Parathyroid adenoma (tissue), 2 donors: Measurements from ENCODE around the gene GIMD1.

Source experiments
- H2AFZ ChIP-seq: fragments of 300-600 bp; sonication (generic); one replicate; pipeline ENCODE4 v1.7.0; 2017; ENCODE audit warnings: antibody characterized with exemption, mild to moderate bottlenecking
- H3K27ac ChIP-seq: fragments of 300-600 bp; sonication (generic); one replicate; pipeline ENCODE4 v1.7.0; 2017
- H3K27me3 ChIP-seq: fragments of 300-600 bp; sonication (generic); one replicate; pipeline ENCODE4 v1.7.0; 2017; ENCODE audit warnings: low read length; ENCODE audit not compliant: control insufficient read depth, insufficient read depth
- H3K36me3 ChIP-seq: fragments of 300-600 bp; sonication (generic); one replicate; pipeline ENCODE4 v1.7.0; 2017; ENCODE audit warnings: low read length; ENCODE audit not compliant: control insufficient read depth, insufficient read depth
- H3K4me1 ChIP-seq: fragments of 300-600 bp; sonication (generic); one replicate; pipeline ENCODE4 v1.7.0; 2017; ENCODE audit warnings: control low read depth
- H3K4me2 ChIP-seq: fragments of 300-600 bp; sonication (generic); one replicate; pipeline ENCODE4 v1.7.0; 2017; ENCODE audit warnings: low read length
- H3K4me3 ChIP-seq: fragments of 300-600 bp; sonication (generic); one replicate; pipeline ENCODE4 v1.7.0; 2017; ENCODE audit warnings: low read depth, low read length
- H3K79me2 ChIP-seq: fragments of 300-600 bp; sonication (generic); one replicate; pipeline ENCODE4 v1.7.0; 2017; ENCODE audit warnings: control low read depth
- H3K9ac ChIP-seq: fragments of 300-600 bp; sonication (generic); one replicate; pipeline ENCODE4 v1.7.0; 2017; ENCODE audit warnings: mild to moderate bottlenecking
- H3K9me3 ChIP-seq: fragments of 300-600 bp; sonication (generic); one replicate; pipeline ENCODE4 v1.7.0; 2017; ENCODE audit warnings: low read length; ENCODE audit not compliant: control insufficient read depth
- TF ChIP-seq, protein P1 (sequence below): fragments of 300-600 bp; sonication (generic); IDR thresholded peaks from one replicate; pipeline ENCODE4 v1.7.0; 2017; ENCODE audit warnings: antibody characterized with exemption, mild to moderate bottlenecking
- donor health status: primary hyperparathyroidism.

Gene GIMD1

DNA sequence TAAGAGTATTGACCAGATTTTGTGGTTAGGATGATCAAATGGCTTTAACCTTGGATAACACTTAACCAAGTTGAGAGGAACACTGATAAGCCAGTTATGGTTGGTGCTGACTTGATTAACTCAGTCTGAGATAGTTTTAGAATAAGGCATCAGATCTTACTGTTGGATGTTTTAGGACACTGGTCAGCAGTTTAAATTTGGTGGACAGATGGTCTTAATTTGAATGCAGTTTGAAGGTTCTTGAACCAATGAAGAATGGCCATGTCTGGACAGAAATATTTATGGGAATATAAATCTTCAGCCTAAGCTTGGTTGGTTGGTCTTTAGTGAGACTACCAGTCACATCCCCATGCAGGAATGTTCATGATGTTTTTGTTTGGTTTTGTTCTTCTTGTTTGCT lies 2.6 kb upstream of the GIMD1 start:
- Histone ChIP-seq H3K4me3 (no peak overlapping the region), H3K4me2 (no peak overlapping the region), H3K27ac (no peak overlapping the region), H3K4me1 (no peaks in the 10 kb centered on the region), H2AFZ (no peak overlapping the region), H3K9ac (no peak overlapping the region), H3K36me3 (no peaks in the 10 kb centered on the region), H3K9me3 (no peaks in the 10 kb centered on the region), H3K79me2 (no peaks in the 10 kb centered on the region), H3K27me3 (no peaks in the 10 kb centered on the region)
- TF ChIP-seq, protein P1, sequence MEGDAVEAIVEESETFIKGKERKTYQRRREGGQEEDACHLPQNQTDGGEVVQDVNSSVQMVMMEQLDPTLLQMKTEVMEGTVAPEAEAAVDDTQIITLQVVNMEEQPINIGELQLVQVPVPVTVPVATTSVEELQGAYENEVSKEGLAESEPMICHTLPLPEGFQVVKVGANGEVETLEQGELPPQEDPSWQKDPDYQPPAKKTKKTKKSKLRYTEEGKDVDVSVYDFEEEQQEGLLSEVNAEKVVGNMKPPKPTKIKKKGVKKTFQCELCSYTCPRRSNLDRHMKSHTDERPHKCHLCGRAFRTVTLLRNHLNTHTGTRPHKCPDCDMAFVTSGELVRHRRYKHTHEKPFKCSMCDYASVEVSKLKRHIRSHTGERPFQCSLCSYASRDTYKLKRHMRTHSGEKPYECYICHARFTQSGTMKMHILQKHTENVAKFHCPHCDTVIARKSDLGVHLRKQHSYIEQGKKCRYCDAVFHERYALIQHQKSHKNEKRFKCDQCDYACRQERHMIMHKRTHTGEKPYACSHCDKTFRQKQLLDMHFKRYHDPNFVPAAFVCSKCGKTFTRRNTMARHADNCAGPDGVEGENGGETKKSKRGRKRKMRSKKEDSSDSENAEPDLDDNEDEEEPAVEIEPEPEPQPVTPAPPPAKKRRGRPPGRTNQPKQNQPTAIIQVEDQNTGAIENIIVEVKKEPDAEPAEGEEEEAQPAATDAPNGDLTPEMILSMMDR = no peak

DNA sequence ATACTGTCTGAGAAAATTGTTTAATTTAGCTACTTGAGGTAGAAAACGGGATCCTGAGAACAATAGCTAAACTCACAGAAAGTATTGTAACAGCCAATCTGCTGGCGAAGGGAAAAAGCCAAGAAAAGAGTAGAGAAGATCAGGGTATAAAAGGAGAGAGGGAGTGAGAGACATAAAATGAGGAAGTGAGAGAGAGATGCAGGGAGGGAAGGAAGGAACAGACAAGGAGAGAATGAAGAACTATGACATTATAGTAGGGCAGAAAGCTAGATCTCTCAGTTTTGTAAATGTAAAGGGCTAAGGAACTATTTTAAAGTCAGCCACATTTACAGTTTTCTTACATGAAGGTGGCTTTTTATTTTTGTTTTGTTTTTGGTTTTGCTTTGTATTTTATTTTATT lies 1.6 kb upstream of the GIMD1 start:
- H2AFZ ChIP-seq = no peak overlapping the region
- no peak overlapping the region for H3K27ac ChIP-seq
- no peak overlapping the region for H3K9ac ChIP-seq
- no peaks in the 10 kb centered on the region for H3K4me1 ChIP-seq
- no peak overlapping the region for H3K4me3 ChIP-seq
- H3K9me3 ChIP-seq = no peaks in the 10 kb centered on the region
- H3K27me3 ChIP-seq = no peaks in the 10 kb centered on the region
- TF ChIP-seq, protein P1 = no peak
- no peaks in the 10 kb centered on the region for H3K36me3 ChIP-seq
- no peak overlapping the region for H3K4me2 ChIP-seq
- no peaks in the 10 kb centered on the region for H3K79me2 ChIP-seq

GRCh38 chr4:106369456-106370060 lies 980 bp upstream of the GIMD1 start:
- no peak overlapping the region for H2AFZ ChIP-seq
- no peaks in the 10 kb centered on the region for H3K4me1 ChIP-seq
- no peaks in the 10 kb centered on the region for H3K9me3 ChIP-seq
- H3K4me2 ChIP-seq = no peak overlapping the region
- no peak overlapping the region for H3K27ac ChIP-seq
- no peak overlapping the region for H3K4me3 ChIP-seq
- no peaks in the 10 kb centered on the region for H3K36me3 ChIP-seq
- no peaks in the 10 kb centered on the region for H3K27me3 ChIP-seq
- no peaks in the 10 kb centered on the region for H3K79me2 ChIP-seq
- H3K9ac ChIP-seq = no peak overlapping the region
- TF ChIP-seq, protein P1 = no peak

- Histone ChIP-seq H2AFZ (no peak overlapping the region), H3K27me3 (no peaks in the 10 kb centered on the region), H3K9ac (no peak overlapping the region), H3K4me1 (no peaks in the 10 kb centered on the region), H3K4me3 (no peak overlapping the region), H3K27ac (no peak overlapping the region), H3K36me3 (no peaks in the 10 kb centered on the region), H3K9me3 (no peaks in the 10 kb centered on the region), H3K79me2 (no peaks in the 10 kb centered on the region), H3K4me2 (no peak overlapping the region)
- TF ChIP-seq, protein P1 = no peak
Observed at GRCh38 chr4:106367072-106367471, 1.5 kb downstream of the GIMD1 start.

- H3K27ac ChIP-seq = no peak overlapping the region
- no peaks in the 10 kb centered on the region for H3K27me3 ChIP-seq
- H3K4me3 ChIP-seq = no peak overlapping the region
- TF ChIP-seq, protein P1 = no peak
- H2AFZ ChIP-seq = no peak overlapping the region
- no peaks in the 10 kb centered on the region for H3K36me3 ChIP-seq
- H3K9me3 ChIP-seq = no peaks in the 10 kb centered on the region
- H3K4me2 ChIP-seq = no peak overlapping the region
- no peaks in the 10 kb centered on the region for H3K4me1 ChIP-seq
- H3K9ac ChIP-seq = no peak overlapping the region
- H3K79me2 ChIP-seq = no peaks in the 10 kb centered on the region
Observed at GRCh38 chr4:106366026-106366425, 2.6 kb downstream of the GIMD1 start.
